ENCODE data around the gene PRXL2B.

- TF ChIP-seq CTCF (IDR thresholded peaks at IDR 0.05) (no peak), POLR2A (IDR thresholded peaks at IDR 0.05) (no peak)
These were observed 28.2 kb upstream of the PRXL2B start for GRCh38 chr1:2558420-2558819.
